Lower leg skin (tissue), 3 donors: ENCODE results near the gene NNAT.

ENCODE experiments used
- CTCF ChIP-seq, 3 donors: fragments of 450-650 bp; IDR thresholded peaks; one replicate each; pipeline ENCODE4 v1.5.1; 2016; ENCODE audit warnings: antibody characterized with exemption in 3 of 3, mild to moderate bottlenecking in 3 of 3, moderate library complexity in 2 of 3
- POLR2A ChIP-seq, 2 donors: fragments of 450-650 bp; IDR thresholded peaks; one replicate each; pipeline ENCODE4 v1.6.1; 2016 to 2017; ENCODE audit warnings: antibody characterized with exemption in 2 of 2, mild to moderate bottlenecking in 1 of 2, moderate library complexity in 1 of 2

- no peak for TF ChIP-seq CTCF (IDR thresholded peaks at IDR 0.05)
- no peak for TF ChIP-seq POLR2A (IDR thresholded peaks at IDR 0.05)
Measured at GRCh38 chr20:37535443-37536132, 14.5 kb downstream of the NNAT start.
